Peyer's patch (tissue), 4 donors: ENCODE measurements around the gene LRCH3. TPM values are rescaled to one million over a fixed set of nuclear protein-coding genes. Genes with fewer than 3 reads are reported as not detected.
A peak's percentile ranks its signal among the peaks of the same experiment; 100 is the strongest.

Experiments
- DNase-seq, 3 donors: peaks; one replicate each; pipeline ENCODE4 v3.0.0-alpha.2; 2017 to 2019
- H3K27ac ChIP-seq, 4 donors: fragments of 200-600 bp; sonication (generic); one replicate each; pipeline ENCODE4 v1.5.1; 2016 to 2019
- H3K27me3 ChIP-seq, 2 donors: fragments of 200-600 bp; sonication (generic); one replicate each; pipeline ENCODE4 v1.5.1; 2019
- H3K36me3 ChIP-seq, 3 donors: fragments of 200-600 bp; sonication (generic); one replicate each; pipeline ENCODE4 v1.5.1; 2016 to 2019
- H3K4me1 ChIP-seq, 4 donors: fragments of 200-600 bp; sonication (generic); one replicate each; pipeline ENCODE4 v1.5.1; 2016 to 2019
- H3K4me3 ChIP-seq, 4 donors: fragments of 200-600 bp; sonication (generic); 1 replicate in 3 of 4; 2 replicates in 1 of 4; pipeline ENCODE4 v1.5.1; 2016 to 2019; ENCODE audit warnings: mild to moderate bottlenecking in 1 of 4
- H3K9me3 ChIP-seq, 4 donors: fragments of 200-600 bp; sonication (generic); one replicate each; pipeline ENCODE4 v1.5.1; 2016 to 2019; ENCODE audit warnings: mild to moderate bottlenecking in 1 of 4
- CTCF ChIP-seq, 6 experiments: fragments of 450-650 bp in 4 of 6; fragments of 200-600 bp in 2 of 6; sonication (generic) in 1 of 6; IDR thresholded peaks; one replicate each; pipeline ENCODE4 v1.5.1; 2017 to 2019; ENCODE audit warnings: antibody characterized with exemption in 6 of 6, mild to moderate bottlenecking in 3 of 6, moderate library complexity in 1 of 6
- POLR2A ChIP-seq, 2 donors: fragments of 450-650 bp; IDR thresholded peaks; one replicate each; pipeline ENCODE4 v1.5.1; 2017; ENCODE audit warnings: antibody characterized with exemption in 2 of 2, mild to moderate bottlenecking in 2 of 2, moderate library complexity in 2 of 2
- total RNA-seq, 4 donors: library from RNA; depleted of rRNA; stranded (reverse); fragments of >200 nt; gene quantifications; one replicate each; pipeline ENCODE4 v1.1.0, GENCODE V29; 2016

The LRCH3 gene
- total RNA-seq, 4 donors from 2014 or later = 31.2 to 90.0 (median 41.7) TPM

GRCh38 chr3:197801891-197802778 lies 11.1 kb downstream of the LRCH3 start:
- peak in 1 of 3 donors; percentile 49 for DNase-seq
- Histone ChIP-seq H3K9me3 (no peaks in the 10 kb centered on the region), H3K4me3 (no peak overlapping the region), H3K4me1 (peaks cover 0 to 8% (median 3%) of the 10 kb centered on the region in 4 donors), H3K27me3 (no peaks in the 10 kb centered on the region), H3K27ac (peak overlapping the region in 1 of 4 donors; percentile 14), H3K36me3 (no peaks in the 10 kb centered on the region)
- peak; percentile 13 to 42 (median 33) for TF ChIP-seq CTCF (IDR thresholded peaks at IDR 0.05)
- no peak for TF ChIP-seq POLR2A (IDR thresholded peaks at IDR 0.05)

- H3K36me3 ChIP-seq = no peaks in the 10 kb centered on the region
- H3K27ac ChIP-seq = no peak overlapping the region
- H3K27me3 ChIP-seq = no peaks in the 10 kb centered on the region
- H3K4me1 ChIP-seq = peaks cover 0 to 8% (median 3%) of the 10 kb centered on the region in 4 donors
- DNase-seq = no peak
- TF ChIP-seq CTCF (IDR thresholded peaks at IDR 0.05) (peak in 1 of 6 experiments; percentile 3), POLR2A (IDR thresholded peaks at IDR 0.05) (no peak)
- no peaks in the 10 kb centered on the region for H3K9me3 ChIP-seq
- no peak overlapping the region for H3K4me3 ChIP-seq
Measured at GRCh38 chr3:197802779-197803459, 11.9 kb downstream of the LRCH3 start.

GRCh38 chr3:197804511-197804910 lies 13.5 kb downstream of the LRCH3 start:
- no peak overlapping the region for H3K4me3 ChIP-seq
- no peaks in the 10 kb centered on the region for H3K9me3 ChIP-seq
- no peaks in the 10 kb centered on the region for H3K27me3 ChIP-seq
- no peak for TF ChIP-seq POLR2A (IDR thresholded peaks at IDR 0.05)
- TF ChIP-seq CTCF (IDR thresholded peaks at IDR 0.05) = no peak
- DNase-seq = no peak
- H3K36me3 ChIP-seq = no peaks in the 10 kb centered on the region
- no peak overlapping the region for H3K27ac ChIP-seq
- H3K4me1 ChIP-seq = peaks cover 0 to 8% (median 3%) of the 10 kb centered on the region in 4 donors

- peaks cover 0 to 4% (median 0%) of the 10 kb centered on the region in 4 donors for H3K4me1 ChIP-seq
- no peak for DNase-seq
- no peak for TF ChIP-seq POLR2A (IDR thresholded peaks at IDR 0.05)
- TF ChIP-seq CTCF (IDR thresholded peaks at IDR 0.05) = no peak
- no peak overlapping the region for H3K4me3 ChIP-seq
- no peaks in the 10 kb centered on the region for H3K27me3 ChIP-seq
- peak overlapping the region in 1 of 4 donors; percentile 38 for H3K27ac ChIP-seq
- H3K36me3 ChIP-seq = no peaks in the 10 kb centered on the region
- H3K9me3 ChIP-seq = no peaks in the 10 kb centered on the region
Measured at GRCh38 chr3:197807969-197808587, 17.0 kb downstream of the LRCH3 start.

GRCh38 chr3:197809356-197810020 lies 18.4 kb downstream of the LRCH3 start:
- peaks cover 0 to 4% (median 0%) of the 10 kb centered on the region in 4 donors for H3K4me1 ChIP-seq
- H3K27me3 ChIP-seq = no peaks in the 10 kb centered on the region
- TF ChIP-seq POLR2A (IDR thresholded peaks at IDR 0.05) (no peak), CTCF (IDR thresholded peaks at IDR 0.05) (no peak)
- H3K9me3 ChIP-seq = no peaks in the 10 kb centered on the region
- H3K4me3 ChIP-seq = no peak overlapping the region
- no peaks in the 10 kb centered on the region for H3K36me3 ChIP-seq
- H3K27ac ChIP-seq = peak overlapping the region in 1 of 4 donors; percentile 38
- DNase-seq = no peak
